H1 (cell line): Measurements from ENCODE around the gene NOC3L.

Experiments
- CTCF ChIP-seq, 3 experiments: IDR thresholded peaks; 1 replicate in 2 of 3; 2 replicates in 1 of 3; pipeline versions ENCODE4 v1.5.1 to v1.6.1; 2011; ENCODE audit warnings: low read length in 3 of 3, mild to moderate bottlenecking in 3 of 3, inconsistent platforms in 2 of 3, low read depth in 1 of 3, moderate library complexity in 1 of 3; ENCODE audit not compliant: insufficient read depth in 1 of 3; ENCODE audit errors: control extremely low read depth in 1 of 3
- GTF2F1 ChIP-seq: IDR thresholded peaks from 2 replicates; pipeline ENCODE4 v1.6.1; 2012; ENCODE audit warnings: low read depth, low read length, improper control_type of control experiment, borderline replicate concordance
- KDM1A ChIP-seq: fragments of 200-600, 300-600 bp; sonication (generic); IDR thresholded peaks from 2 replicates; pipeline ENCODE4 v1.7.1; 2016; ENCODE audit warnings: mild to moderate bottlenecking, low read length, borderline replicate concordance
- KDM5A ChIP-seq: fragments of 200-600 bp; IDR thresholded peaks from 2 replicates; pipeline ENCODE4 v1.7.1; 2012; ENCODE audit warnings: mild to moderate bottlenecking, low read length, inconsistent platforms, mixed read lengths
- POLR2A ChIP-seq, 2 experiments: IDR thresholded peaks; 1 replicate in 1 of 2; 2 replicates in 1 of 2; pipeline ENCODE4 v1.6.1; 2011; ENCODE audit warnings: low read depth in 2 of 2, low read length in 2 of 2, mild to moderate bottlenecking in 2 of 2; ENCODE audit errors: control extremely low read depth in 1 of 2
- POLR2AphosphoS5 ChIP-seq: IDR thresholded peaks from 2 replicates; pipeline ENCODE4 v1.6.1; 2011; ENCODE audit warnings: low read depth, low read length
- SP1 ChIP-seq: IDR thresholded peaks from 2 replicates; pipeline ENCODE4 v1.6.1; 2011; ENCODE audit warnings: low read depth, low read length
- TAF1 ChIP-seq: IDR thresholded peaks from 2 replicates; pipeline ENCODE4 v1.6.1; 2011; ENCODE audit warnings: mild to moderate bottlenecking, low read depth, low read length
- YY1 ChIP-seq: IDR thresholded peaks from 2 replicates; pipeline ENCODE4 v1.6.1; 2011; ENCODE audit warnings: low read depth, mild to moderate bottlenecking, low read length
- TF ChIP-seq, protein P1 (sequence below): IDR thresholded peaks from 2 replicates; pipeline ENCODE4 v1.6.1; 2012; ENCODE audit warnings: inconsistent platforms

- TF ChIP-seq, protein P1, sequence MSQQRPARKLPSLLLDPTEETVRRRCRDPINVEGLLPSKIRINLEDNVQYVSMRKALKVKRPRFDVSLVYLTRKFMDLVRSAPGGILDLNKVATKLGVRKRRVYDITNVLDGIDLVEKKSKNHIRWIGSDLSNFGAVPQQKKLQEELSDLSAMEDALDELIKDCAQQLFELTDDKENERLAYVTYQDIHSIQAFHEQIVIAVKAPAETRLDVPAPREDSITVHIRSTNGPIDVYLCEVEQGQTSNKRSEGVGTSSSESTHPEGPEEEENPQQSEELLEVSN = no peak
- TF ChIP-seq CTCF (IDR thresholded peaks at IDR 0.05; ENCODE audit: control extremely low read depth in 1 of 3, insufficient read depth in 1 of 3, low read depth in 1 of 3, low read length in 3 of 3) (no peak), TAF1 (no peak), POLR2AphosphoS5 (no peak), KDM5A (no peak), SP1 (no peak), YY1 (no peak), KDM1A (no peak), POLR2A (IDR thresholded peaks at IDR 0.05; ENCODE audit: control extremely low read depth in 1 of 2, low read depth in 2 of 2, low read length in 2 of 2) (no peak), GTF2F1 (no peak)
Observed at GRCh38 chr10:94286901-94287300, 75.8 kb downstream of the NOC3L start.
